A549 (cell line): Measurements from ENCODE around the gene IGLL1. TPM values are rescaled to one million over a fixed set of nuclear protein-coding genes. Genes with fewer than 3 reads are reported as not detected.
"Not testable (repeated sequence)": the region's sequence is repeated elsewhere in the genome, so short reads cannot be mapped to it uniquely, and the experiment has no call there.

Experiments
- ATAC-seq, 2 experiments: fragments of 200-7000 bp in 1 of 2; fragments of >200 bp in 1 of 2; cut with Nextera tagmentation in 1 of 2; cut with Tn5 transposase in 1 of 2; 3 replicates each; pipeline versions ENCODE4 v1.8.0 to v1.9.1; 2018 to 2020; ENCODE audit warnings: mild to moderate bottlenecking in 1 of 2, moderate library complexity in 1 of 2
- CTCF ChIA-PET: fragments of 300-600 bp; sonication (Branson Sonifier 250); formaldehyde crosslinking; extraction: SDS; loops from one replicate; lab custom pipeline; 2021; ENCODE audit warnings: antibody characterized with exemption, inconsistent platforms; lab: Yijun Ruan, JAX
- POLR2A ChIA-PET: fragments of 350-600 bp; formaldehyde crosslinking; extraction: SDS; loops from one replicate; lab custom pipeline; 2021; ENCODE audit warnings: antibody characterized with exemption, inconsistent platforms; lab: Yijun Ruan, JAX
- DNase-seq, 2 experiments: peaks; one replicate each; pipeline versions ENCODE4 v3.0.0 to v3.0.0-alpha.2; 2011 to 2016; ENCODE audit warnings: low read depth in 1 of 2, low spot score in 1 of 2
- FAIRE-seq: peaks from 2 replicates; lab custom pipeline; 2011; peaks lifted over from hg19 to GRCh38; lab: Jason Lieb, UNC
- H3K27ac ChIP-seq, 2 experiments: fragments of >200 bp; sonication (Bioruptor Twin); formaldehyde crosslinking; 3 replicates each; pipeline ENCODE4 v1.5.1; 2016 to 2017
- H3K4me1 ChIP-seq: fragments of >200 bp; sonication (Bioruptor Twin); formaldehyde crosslinking; 3 replicates; pipeline ENCODE4 v1.6.1; 2016
- H3K4me2 ChIP-seq: fragments of >200 bp; sonication (Bioruptor Twin); formaldehyde crosslinking; 3 replicates; pipeline ENCODE4 v1.6.1; 2016
- H3K4me3 ChIP-seq: fragments of >200 bp; sonication (Bioruptor Twin); formaldehyde crosslinking; 3 replicates; pipeline ENCODE4 v1.5.1; 2016
- H3K9me3 ChIP-seq: fragments of >200 bp; sonication (Bioruptor Twin); formaldehyde crosslinking; 3 replicates; pipeline ENCODE4 v1.6.1; 2016
- CEBPB ChIP-seq, 2 experiments: fragments of >200 bp in 1 of 2; sonication (Bioruptor Twin) in 1 of 2; formaldehyde crosslinking in 1 of 2; IDR thresholded peaks; 2 replicates each; pipeline ENCODE4 v1.6.1; 2012 to 2016
- CTCF ChIP-seq: fragments of >200 bp; sonication (Bioruptor Twin); formaldehyde crosslinking; IDR thresholded peaks from 3 replicates; pipeline ENCODE4 v1.5.1; 2016
- FOXS1 ChIP-seq: fragments of 250-450 bp; sonication (Bioruptor Pico); IDR thresholded peaks from 2 replicates; pipeline ENCODE4 v1.5.0; 2020; ENCODE audit warnings: mild to moderate bottlenecking, moderate library complexity
- PHF8 ChIP-seq: fragments of 200-600 bp; sonication (generic); IDR thresholded peaks from 2 replicates; pipeline ENCODE4 v1.6.1; 2016; ENCODE audit warnings: low read depth, mild to moderate bottlenecking, antibody characterized with exemption, moderate library complexity, borderline replicate concordance
- RAD21 ChIP-seq, 2 experiments: fragments of >200 bp in 1 of 2; sonication (Bioruptor Twin) in 1 of 2; formaldehyde crosslinking in 1 of 2; IDR thresholded peaks in 1 of 2; conservative IDR thresholded peaks in 1 of 2; 2 replicates in 1 of 2; 3 replicates in 1 of 2; pipeline ENCODE4 v1.6.1; 2012 to 2018; ENCODE audit warnings: inconsistent platforms in 1 of 2
- RFX5 ChIP-seq: fragments of 450-650 bp; IDR thresholded peaks from 2 replicates; pipeline ENCODE4 v1.7.1; 2014; ENCODE audit warnings: antibody characterized with exemption, mild to moderate bottlenecking, moderate library complexity
- SMC3 ChIP-seq: fragments of >200 bp; sonication (Bioruptor Twin); formaldehyde crosslinking; IDR thresholded peaks from 3 replicates; pipeline ENCODE4 v1.6.1; 2018; ENCODE audit warnings: inconsistent platforms
- TFCP2L1 ChIP-seq: fragments of 250-450 bp; sonication (Bioruptor Pico); IDR thresholded peaks from 2 replicates; pipeline ENCODE4 v1.5.0; 2021; ENCODE audit warnings: mild to moderate bottlenecking
- TP53 ChIP-seq: fragments of 250-450 bp; sonication (Bioruptor Pico); IDR thresholded peaks from 2 replicates; pipeline ENCODE4 v1.5.0; 2021; ENCODE audit warnings: mild to moderate bottlenecking, moderate library complexity
- WGBS: methylation state at CpG from one replicate; pipeline ENCODE4 v1.1.6; 2017; ENCODE audit errors: missing lambda C conversion rate; 5-methylcytosine and 5-hydroxymethylcytosine counted together
- polyA minus RNA-seq: library from RNA; depleted of rRNA, polyadenylated mRNA; stranded (reverse); fragments of >200 nt; gene quantifications from 2 replicates; pipeline ENCODE4 v1.2.3, GENCODE V29; 2011; rRNA and poly(A)+ RNA removed
- polyA plus RNA-seq, 4 experiments: library from polyadenylated mRNA; depleted of rRNA in 3 of 4; stranded (reverse); fragments of >200 nt; fragmentation: RNase III in 1 of 4; extraction: RNeasy Plus Mini Kit Qiagen cat#74134 plus additional on column Dnase treatment in 1 of 4; gene quantifications; 2 replicates in 3 of 4; 3 replicates in 1 of 4; pipeline ENCODE4 v1.2.3, GENCODE V29; 2011 to 2017
- TF ChIP-seq, protein P1 (sequence below): fragments of 200-600 bp; sonication (generic); IDR thresholded peaks from 2 replicates; pipeline ENCODE4 v1.6.1; 2016; ENCODE audit warnings: antibody characterized with exemption, mild to moderate bottlenecking, moderate library complexity

Gene IGLL1
- not detected in 2 replicates for polyA plus RNA-seq (2011; rRNA removed)
- not detected in 2 replicates for polyA plus RNA-seq (2012; cell fraction: cytosol; rRNA removed)
- polyA plus RNA-seq (2012; cell fraction: nucleus; rRNA removed): not detected in 2 replicates
- polyA plus RNA-seq (2017; fragmentation: RNase III; extraction: RNeasy Plus Mini Kit Qiagen cat#74134 plus additional on column Dnase treatment): not detected in 3 replicates
- polyA minus RNA-seq: not detected in 2 replicates

- Histone ChIP-seq H3K9me3 (no peaks in the 10 kb centered on the region), H3K4me3 (no peak within 1 kb of the TSS), H3K4me1 (no peaks in the 10 kb centered on the region), H3K4me2 (no peak within 1 kb of the TSS), H3K27ac (no peak within 1 kb of the TSS)
- ChIA-PET CTCF (interaction anchor here (0.7 to 1.7 kb wide), 2 partner anchors 11 to 890 kb away, joined by 4 to 6 read pairs; no protein-coding TSS in a partner anchor), POLR2A (no interaction called here)
- FAIRE-seq: no peak
- no peak for DNase-seq
- TF ChIP-seq FOXS1 (CRISPR knock-in tag) (no peak), TP53 (CRISPR knock-in tag) (no peak), RFX5 (no peak), TFCP2L1 (CRISPR knock-in tag) (no peak), PHF8 (no peak), CEBPB (IDR thresholded peaks at IDR 0.05) (no peak)
- TF ChIP-seq, protein P1, sequence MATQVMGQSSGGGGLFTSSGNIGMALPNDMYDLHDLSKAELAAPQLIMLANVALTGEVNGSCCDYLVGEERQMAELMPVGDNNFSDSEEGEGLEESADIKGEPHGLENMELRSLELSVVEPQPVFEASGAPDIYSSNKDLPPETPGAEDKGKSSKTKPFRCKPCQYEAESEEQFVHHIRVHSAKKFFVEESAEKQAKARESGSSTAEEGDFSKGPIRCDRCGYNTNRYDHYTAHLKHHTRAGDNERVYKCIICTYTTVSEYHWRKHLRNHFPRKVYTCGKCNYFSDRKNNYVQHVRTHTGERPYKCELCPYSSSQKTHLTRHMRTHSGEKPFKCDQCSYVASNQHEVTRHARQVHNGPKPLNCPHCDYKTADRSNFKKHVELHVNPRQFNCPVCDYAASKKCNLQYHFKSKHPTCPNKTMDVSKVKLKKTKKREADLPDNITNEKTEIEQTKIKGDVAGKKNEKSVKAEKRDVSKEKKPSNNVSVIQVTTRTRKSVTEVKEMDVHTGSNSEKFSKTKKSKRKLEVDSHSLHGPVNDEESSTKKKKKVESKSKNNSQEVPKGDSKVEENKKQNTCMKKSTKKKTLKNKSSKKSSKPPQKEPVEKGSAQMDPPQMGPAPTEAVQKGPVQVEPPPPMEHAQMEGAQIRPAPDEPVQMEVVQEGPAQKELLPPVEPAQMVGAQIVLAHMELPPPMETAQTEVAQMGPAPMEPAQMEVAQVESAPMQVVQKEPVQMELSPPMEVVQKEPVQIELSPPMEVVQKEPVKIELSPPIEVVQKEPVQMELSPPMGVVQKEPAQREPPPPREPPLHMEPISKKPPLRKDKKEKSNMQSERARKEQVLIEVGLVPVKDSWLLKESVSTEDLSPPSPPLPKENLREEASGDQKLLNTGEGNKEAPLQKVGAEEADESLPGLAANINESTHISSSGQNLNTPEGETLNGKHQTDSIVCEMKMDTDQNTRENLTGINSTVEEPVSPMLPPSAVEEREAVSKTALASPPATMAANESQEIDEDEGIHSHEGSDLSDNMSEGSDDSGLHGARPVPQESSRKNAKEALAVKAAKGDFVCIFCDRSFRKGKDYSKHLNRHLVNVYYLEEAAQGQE: no peak
- 55% methylated on average over 2 of the region's 12 CpGs for WGBS
- ATAC-seq: no peak
Observed at GRCh38 chr22:23579870-23580575, at the start of gene IGLL1. TSS of gene IGLL1 (minus strand) at chr22:23580290. CDS start at chr22:23580190, 100 bp downstream.

GRCh38 chr22:23628056-23628743, 48.1 kb upstream of the IGLL1 start:
- CTCF ChIA-PET: interaction anchor here (0.7 kb wide), 1 partner anchor 71 kb away, joined by 3 read pairs; no protein-coding TSS in a partner anchor
- H3K27ac ChIP-seq, DNase-seq, POLR2A ChIA-PET, H3K4me3 ChIP-seq, H3K4me1 ChIP-seq, H3K9me3 ChIP-seq, FAIRE-seq, H3K4me2 ChIP-seq: not testable (repeated sequence)
- peak; percentile 12 to 26; a peak in 1 of 6 replicates for ATAC-seq
- 61% methylated on average over 3 of the region's 6 CpGs for WGBS

GRCh38 chr22:23627401-23628055, 47.4 kb upstream of the IGLL1 start:
- DNase-seq (peak in 1 of 2 experiments; percentile 41), ATAC-seq (peak; percentile 77 to 92)
- 20% methylated on average over 2 of the region's 3 CpGs for WGBS
- H3K4me3 ChIP-seq, FAIRE-seq, H3K9me3 ChIP-seq, H3K27ac ChIP-seq, POLR2A ChIA-PET, H3K4me2 ChIP-seq, H3K4me1 ChIP-seq, CTCF ChIA-PET: not testable (repeated sequence)
- peak; percentile 12; the same call in 1 of the 3 replicates for TF ChIP-seq CTCF
- peak in 1 of 2 experiments; percentile 40; a peak in 3 of 5 replicates for TF ChIP-seq RAD21 (conservative IDR thresholded peaks at IDR 0.05 in 1 of 2, IDR thresholded peaks at IDR 0.05 in 1 of 2)
- TF ChIP-seq SMC3: 0 out of 3 replicates have a peak, but pooled peaks have one; percentile 10
